HG02852 (cell line): Measurements from ENCODE around the gene GARIN5A.

Source experiments
- ATAC-seq: cut with Tn5 transposase; IDR thresholded peaks from one replicate; pipeline ENCODE4 v1.9.1; 2021; ENCODE audit warnings: mild to moderate bottlenecking, moderate library complexity; ENCODE audit not compliant: unreplicated experiment

GARIN5A gene

GRCh38 chr19:50435627-50436026 is 41.0 kb downstream of the GARIN5A start:
- no peak for ATAC-seq

- ATAC-seq, result no peak
These were observed 41.4 kb downstream of the GARIN5A start for GRCh38 chr19:50435221-50435620.

- no peak for ATAC-seq
These were observed 42.1 kb downstream of the GARIN5A start for GRCh38 chr19:50434525-50434924.

- no peak for ATAC-seq
These were observed 43.2 kb downstream of the GARIN5A start for GRCh38 chr19:50433201-50434180.

- no peak for ATAC-seq
These were observed 44.2 kb downstream of the GARIN5A start, which contains the start of gene MYBPC2 for GRCh38 chr19:50432221-50433028. Gene MYBPC2, plus strand, starts transcription at chr19:50432892. Its CDS starts 62 bp downstream, at chr19:50432954.

- ATAC-seq, result peak; percentile 74
These were observed 45.1 kb downstream of the GARIN5A start for GRCh38 chr19:50431343-50432220.

GRCh38 chr19:50430888-50431342 is 45.7 kb downstream of the GARIN5A start:
- no peak for ATAC-seq

GRCh38 chr19:50428772-50429463 is 47.7 kb downstream of the GARIN5A start:
- ATAC-seq, result no peak

GRCh38 chr19:50427997-50428425 is 48.6 kb downstream of the GARIN5A start:
- ATAC-seq, result no peak

- ATAC-seq, result no peak
These were observed 49.2 kb downstream of the GARIN5A start for GRCh38 chr19:50427318-50427925.

- ATAC-seq, result no peak
These were observed 51.1 kb downstream of the GARIN5A start for GRCh38 chr19:50425581-50425980.

GRCh38 chr19:50423279-50424113 is 53.2 kb downstream of the GARIN5A start:
- no peak for ATAC-seq

GRCh38 chr19:50422397-50423278 is 54.0 kb downstream of the GARIN5A start:
- no peak for ATAC-seq

- no peak for ATAC-seq
These were observed 55.8 kb downstream of the GARIN5A start for GRCh38 chr19:50420808-50421207.

- no peak for ATAC-seq
These were observed 56.5 kb downstream of the GARIN5A start for GRCh38 chr19:50420127-50420526.

GRCh38 chr19:50419580-50420035 is 57.0 kb downstream of the GARIN5A start:
- no peak for ATAC-seq

- ATAC-seq, result no peak
These were observed 57.5 kb downstream of the GARIN5A start for GRCh38 chr19:50419022-50419579.
